HG03139 (cell line): Measurements from ENCODE around the gene UQCR11.

Experiments used
- ATAC-seq: cut with Tn5 transposase; IDR thresholded peaks from one replicate; pipeline ENCODE4 v1.9.1; 2021; ENCODE audit not compliant: unreplicated experiment

The UQCR11 gene

DNA sequence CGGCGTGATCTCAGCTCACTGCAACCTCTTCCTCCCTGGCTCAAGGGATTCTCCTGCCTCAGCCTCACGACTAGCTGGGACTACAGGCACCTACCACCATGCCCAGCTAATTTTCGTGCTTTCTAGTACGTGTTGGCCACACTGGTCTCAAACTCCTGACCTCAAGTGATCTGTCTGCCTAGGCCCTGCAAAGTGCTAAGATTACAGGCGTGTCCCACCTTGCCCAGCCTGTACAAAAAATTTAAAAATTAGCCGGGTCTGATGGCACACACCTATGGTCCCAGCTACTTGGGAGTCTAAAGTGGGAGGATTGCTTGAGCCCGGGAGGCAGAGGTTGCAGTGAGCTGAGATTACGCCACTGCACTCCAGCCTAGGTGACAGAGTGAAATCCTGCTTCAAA, 32.5 kb downstream of the UQCR11 start:
- no peak for ATAC-seq

DNA sequence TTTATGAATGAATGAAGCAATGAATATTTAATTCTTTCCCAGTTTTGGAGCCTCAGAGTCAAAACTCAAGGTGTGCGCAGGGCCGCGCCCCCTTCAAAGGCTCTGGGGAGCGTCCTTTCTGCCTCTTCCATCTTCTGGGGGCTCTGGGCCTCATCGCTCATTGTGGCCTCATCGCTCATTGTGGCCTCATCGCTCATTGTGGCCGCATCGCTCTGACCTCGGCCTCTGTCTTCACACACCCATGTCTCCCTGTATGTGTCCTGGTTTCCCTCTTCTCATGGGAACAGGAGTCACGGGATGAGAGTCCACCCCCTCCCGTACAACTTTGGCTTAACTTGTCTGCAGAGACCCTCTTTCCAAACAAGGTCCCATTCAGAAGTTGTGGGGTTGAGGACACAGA, 33.9 kb downstream of the UQCR11 start:
- no peak for ATAC-seq

DNA sequence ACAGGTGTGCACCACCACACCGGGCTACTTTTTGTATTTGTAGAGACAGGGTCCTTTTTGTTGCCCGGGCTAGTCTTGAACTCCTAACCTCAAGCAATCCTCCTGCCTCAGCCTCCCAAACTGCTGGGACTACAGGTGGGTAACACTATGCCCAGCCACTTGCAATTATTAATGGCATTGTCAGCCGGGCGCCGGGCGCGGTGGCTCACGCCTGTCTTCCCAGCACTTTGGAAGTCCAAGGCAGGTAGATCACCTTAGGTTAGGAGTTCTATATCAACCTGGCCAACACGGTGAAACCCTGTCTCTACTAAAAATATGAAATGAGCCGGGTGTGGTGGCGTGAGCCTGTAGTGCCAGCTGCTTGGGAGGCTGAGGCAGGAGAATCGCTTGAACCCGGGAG, 34.4 kb downstream of the UQCR11 start:
- no peak for ATAC-seq

DNA sequence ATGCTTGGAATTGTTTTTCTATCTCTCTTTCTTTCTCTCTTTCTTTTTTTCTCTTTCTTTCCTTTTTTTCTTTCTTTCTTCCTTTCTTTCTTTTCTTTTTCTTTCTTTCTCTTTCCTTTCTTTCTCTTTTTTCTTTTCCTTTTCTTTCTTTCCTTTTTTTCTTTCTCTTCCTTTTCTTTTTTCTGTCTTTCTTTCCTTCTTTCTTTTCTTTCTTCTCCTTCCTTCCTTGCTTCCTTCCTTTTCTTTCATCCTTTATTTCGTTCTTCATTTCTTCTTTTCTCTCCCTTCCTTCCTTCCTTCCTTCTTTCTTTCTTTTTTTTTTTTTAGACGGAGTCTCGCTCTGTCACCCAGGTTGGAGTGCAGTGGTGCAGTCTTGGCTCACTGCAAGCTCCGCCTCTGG, 35.3 kb downstream of the UQCR11 start:
- no peak for ATAC-seq

DNA sequence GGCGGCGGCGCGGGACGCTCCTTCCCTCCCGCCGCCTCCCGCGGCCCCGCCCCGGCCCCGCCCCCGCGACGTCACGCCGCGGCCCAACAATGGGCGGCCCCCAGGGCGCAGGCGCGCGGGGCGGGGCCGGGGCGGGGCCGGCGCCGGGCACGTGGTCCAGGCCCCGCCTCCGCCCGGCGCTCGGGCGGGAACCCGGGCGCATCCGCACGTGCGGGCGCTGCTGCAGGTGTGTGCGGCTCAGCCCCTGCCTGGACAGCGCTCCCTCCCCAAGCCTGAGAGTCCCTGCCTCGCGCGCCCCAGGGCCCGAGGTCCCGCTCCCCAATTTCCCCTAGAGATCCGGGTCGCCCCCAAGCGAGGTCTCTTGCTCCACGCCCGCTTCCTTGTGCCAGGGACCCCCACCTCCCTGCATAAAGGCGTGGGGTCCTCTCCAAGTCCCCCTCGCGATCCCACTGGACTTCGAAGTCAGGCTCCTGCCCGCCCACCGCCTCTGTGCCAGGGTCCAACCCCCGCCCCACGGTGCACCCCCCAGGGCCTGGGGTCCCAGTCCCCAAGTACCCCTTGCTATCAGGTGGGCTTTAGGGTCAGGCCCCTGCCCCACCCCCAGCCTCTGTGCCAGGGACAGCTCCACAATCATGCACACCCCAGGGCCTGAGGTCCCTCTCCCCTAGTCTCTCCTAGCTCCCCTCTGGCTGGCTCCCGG, 36.8 kb downstream of the UQCR11 start, which contains the start of gene MEX3D:
TSS of gene MEX3D (minus strand) at position 6 of the 700 bp plus-strand sequence. CDS start 267 bp downstream, outside the sequence.
- no peak for ATAC-seq

DNA sequence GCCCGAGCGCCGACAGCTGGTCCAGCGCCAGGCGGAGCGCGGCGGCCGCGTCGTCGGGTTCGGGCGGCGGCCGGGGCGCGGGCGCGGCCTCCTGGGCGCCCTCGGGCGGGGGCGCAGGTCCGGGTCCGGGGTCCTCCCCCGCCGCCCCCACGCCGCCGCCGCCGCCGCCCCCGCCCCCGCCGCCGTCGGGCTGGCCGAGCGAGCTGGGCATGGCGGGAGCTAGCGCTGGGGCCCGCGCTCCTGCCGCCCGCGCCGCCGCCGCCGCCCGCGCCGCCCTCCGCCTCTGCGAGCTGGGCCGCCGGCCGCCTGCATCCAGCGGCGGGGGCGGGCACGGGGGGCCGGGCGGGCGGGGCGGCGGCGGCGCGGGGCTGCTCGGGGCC, 37.4 kb downstream of the UQCR11 start:
- no peak for ATAC-seq

DNA sequence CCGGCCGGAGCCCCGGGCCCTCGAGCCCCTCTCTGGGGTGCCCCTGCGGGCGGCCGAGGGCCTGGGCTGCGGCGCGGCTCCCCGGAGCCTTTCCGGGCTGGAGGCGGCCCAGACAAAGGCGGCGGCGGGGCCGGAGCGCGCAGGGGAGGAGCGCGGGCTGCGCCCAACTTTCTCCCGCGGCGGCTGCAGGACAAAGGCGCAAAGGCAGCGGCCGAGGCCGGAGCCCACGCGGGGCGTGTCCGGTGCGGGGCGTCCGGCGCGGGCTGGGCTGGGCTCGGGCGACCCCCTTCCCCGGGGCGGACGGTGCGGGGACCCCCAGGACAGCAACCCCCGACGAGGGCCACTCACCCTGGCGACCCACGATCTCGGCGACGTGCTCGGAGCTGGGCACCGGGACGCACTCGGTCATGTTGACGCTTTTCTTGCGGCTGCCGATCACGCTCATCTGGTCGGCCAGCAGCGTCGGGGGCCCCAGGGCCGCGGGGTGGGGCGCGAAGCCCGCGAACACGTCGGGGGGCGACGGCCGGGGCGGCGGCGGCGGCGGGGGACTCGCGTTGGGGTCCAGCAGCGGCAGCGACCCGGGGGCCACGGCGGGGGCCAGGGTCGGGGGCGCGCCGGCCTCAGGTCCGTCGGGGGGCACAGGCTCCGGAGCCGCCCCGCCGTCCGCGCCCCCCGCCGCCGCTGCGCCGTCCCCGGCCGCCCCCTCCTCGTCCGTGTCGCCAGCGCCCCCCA, 38.0 kb downstream of the UQCR11 start:
- no peak for ATAC-seq

DNA sequence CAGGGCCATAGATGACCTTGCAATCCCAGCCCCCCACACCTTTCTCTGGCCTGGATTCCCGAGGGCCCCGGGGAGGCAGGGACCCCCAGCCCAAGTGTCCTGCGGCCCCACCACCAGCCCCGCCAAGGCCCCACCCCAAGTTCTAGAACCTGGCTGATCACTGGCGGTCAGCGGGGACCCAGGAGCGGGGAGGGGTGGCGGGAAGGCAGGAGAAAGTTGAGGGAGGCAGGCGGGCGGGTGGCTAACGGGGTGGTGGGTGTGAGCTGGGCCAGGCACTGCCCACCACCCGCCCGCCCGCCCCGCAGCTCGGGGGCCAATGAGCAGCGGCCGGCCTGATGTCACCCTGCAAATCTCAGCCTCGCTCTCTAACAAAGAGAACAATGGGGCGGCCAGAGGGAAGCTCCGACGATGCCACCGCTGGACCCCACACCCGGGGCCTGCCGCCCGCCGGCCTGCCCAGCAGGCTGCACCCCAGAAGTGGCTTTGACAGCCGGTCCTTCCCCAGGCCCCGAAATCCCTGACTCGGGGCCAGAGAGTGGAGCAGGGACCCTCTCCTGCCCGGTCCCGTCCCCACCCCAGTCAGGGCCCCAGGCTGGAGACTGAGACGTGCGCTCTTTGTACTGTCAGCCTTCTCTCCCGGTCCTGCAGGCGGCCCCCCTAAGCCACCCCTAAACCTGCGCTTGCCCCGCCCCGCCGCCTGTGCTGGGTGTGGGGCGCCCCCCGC, 38.7 kb downstream of the UQCR11 start:
- no peak for ATAC-seq

DNA sequence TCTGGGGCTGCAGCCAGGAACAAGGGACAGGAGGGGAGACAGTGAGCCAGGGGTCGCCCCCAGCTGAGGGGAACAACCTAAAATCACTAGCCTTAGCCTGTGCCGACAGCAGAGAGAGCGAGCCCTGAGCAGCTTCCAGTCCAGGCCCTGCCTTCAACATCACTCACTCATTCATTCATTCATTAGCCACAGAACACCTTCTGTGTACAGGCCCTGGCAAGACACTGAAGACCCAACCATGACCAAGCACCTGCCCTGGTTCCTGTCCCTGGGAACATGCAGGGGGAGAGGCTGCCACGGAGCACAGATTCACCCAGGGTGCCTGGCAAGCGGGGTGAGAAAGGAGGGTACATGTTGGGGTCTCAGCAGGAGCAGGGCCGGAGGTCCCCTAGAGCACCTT, 42.0 kb downstream of the UQCR11 start:
- no peak for ATAC-seq

DNA sequence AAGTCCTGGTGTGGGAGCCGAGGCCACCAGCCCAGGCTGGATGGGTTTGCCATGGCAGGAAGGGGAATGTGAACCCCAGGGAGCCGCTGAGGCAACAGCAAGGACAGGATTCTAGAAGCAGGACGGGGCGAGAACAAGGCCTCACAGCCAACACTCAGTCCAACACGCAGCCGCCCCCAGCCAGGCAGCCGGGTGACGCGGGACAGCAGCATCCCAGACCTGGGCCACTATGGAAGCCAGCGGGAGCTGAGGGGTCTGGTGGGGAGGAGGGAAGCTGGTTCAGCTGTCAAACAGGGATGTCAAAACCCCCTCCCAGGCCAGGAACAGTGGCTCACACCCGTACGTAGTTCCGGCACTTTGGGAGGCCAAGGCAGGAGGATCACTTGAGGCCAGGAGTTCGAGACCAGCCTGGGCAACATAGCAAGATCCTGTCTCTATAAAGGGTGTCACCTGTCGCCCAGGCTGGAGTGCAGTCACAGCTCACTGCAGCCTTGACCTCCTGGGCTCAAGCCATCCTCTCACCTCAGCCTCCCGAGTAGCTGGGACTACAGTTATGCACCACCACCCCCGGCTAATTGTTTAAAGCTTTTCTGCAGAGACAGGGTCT, 43.9 kb downstream of the UQCR11 start:
- ATAC-seq: no peak

DNA sequence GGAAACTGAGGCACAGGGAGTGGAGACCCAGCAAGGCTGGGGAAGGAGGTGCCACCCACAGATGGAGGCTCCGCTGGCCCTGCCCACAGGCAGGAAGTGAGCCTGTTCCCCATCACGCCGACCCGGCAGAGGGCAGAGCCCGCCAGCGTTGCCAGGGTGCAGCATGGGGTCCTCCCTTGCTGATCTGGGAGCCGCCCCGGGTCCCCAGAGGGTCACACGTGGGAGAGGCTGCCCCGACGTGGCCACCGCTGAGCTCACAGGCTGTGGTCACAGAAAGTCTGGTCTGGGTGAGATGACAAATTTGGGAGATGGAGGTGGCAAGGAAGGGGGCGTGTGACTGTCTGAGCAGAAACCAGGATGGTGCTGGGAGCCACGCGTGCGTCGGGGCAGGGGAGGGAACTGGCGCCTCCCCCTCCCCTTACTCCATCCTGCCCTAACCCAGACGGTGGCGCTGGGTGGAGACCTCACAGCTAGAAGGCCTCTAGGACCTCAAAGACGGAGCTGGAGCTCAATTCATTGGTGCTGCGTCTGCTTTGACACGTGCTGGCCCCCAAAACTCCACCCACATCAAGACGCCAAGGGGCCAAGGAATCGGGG, 44.9 kb downstream of the UQCR11 start:
- ATAC-seq: no peak

DNA sequence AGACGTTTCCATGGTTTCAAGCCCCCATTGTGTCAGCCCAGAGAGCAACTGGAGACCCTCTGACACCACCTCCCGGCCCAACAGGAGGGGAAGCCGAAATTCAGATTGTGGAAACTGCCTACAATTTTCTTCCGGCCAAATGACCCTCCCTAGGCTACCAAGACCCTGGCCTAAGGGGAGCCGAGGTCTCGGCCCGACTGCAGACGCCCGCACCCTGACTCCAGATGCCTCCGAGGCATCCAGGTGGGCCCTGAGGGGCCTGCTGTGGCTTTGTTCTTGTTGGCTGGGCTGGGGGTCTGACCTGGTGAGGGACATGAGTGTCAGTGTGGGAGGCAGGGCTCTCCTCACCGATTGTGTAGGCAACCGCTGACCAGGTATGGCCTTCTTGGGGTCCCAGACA, 46.7 kb downstream of the UQCR11 start:
- no peak for ATAC-seq

DNA sequence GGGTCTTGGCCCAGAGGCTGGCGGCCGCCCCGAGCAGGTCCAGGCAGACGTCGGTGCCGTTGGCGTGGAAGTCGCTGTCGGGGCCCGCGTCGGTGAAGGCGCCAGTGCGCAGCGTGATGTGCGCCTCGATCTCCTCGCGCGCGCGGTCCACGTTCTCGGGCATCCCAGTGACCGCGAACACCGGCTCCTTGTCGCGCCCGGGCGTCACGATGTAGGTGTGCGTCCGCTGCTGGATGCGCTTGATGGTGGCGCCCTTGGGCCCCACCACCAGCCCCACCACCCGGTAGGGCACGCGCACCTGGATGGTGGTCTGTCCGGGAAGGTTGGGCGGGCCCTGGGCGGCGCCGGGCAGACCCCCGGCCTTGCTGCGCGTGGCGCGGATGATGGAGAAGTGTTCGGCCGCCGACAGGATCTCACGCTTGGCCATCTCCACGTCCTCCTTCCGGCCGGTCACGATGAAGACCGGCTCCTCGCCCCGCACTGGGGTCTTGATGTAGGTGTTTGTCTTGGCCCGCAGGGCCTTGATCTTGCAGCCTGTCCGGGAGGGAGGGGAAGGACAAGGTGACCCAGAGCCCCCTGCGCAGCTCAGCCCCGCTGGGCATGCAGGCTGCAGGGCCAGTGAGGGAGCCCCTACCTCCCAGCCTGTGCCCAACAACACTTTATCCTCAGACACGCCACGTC, 48.7 kb downstream of the UQCR11 start:
- ATAC-seq: no peak

DNA sequence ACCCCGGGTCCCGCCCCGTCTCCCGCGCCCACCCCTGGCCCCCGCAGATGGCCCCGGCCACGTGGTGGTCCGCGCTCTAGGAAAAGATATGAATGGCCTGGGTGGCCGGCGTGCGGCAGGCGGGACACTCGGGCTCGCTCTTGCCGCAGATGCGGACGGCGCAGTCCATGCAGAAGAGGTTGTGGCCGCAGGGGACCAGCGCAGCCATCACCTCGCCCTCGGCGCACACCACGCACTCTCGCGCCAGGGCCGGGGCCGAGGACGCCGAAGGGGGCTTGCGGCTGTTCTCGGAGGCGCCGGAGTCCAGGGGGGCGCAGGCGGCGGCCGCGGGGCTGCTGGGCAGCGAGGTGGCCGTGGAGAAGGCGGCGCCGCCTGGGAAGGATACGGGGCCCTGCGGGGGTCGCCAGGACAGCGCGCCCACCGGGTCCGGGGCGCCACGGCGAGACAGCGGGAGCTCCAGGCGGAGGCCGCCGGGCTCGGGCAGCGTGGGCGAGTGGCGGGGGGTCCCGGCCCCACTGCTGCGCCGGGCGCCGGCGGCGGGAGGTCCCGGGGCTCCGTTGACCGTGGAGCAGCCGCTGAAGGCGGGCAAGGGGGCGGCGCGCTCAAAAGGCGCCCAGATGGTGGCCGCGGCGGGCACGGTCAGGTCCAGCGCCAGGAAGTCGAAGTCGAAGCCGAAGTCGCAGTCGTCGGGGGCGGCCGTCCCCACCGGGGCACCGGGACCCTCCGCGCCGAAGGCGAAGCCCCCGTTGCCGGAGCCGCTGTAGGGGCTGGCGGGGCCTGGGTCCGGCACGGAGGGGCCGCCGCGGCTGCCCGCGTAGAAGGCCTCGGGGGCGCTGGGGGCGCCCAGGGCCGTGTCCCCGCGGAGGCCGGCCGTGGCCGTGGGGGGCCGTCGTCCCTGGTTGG, 49.5 kb downstream of the UQCR11 start:
- ATAC-seq: no peak

DNA sequence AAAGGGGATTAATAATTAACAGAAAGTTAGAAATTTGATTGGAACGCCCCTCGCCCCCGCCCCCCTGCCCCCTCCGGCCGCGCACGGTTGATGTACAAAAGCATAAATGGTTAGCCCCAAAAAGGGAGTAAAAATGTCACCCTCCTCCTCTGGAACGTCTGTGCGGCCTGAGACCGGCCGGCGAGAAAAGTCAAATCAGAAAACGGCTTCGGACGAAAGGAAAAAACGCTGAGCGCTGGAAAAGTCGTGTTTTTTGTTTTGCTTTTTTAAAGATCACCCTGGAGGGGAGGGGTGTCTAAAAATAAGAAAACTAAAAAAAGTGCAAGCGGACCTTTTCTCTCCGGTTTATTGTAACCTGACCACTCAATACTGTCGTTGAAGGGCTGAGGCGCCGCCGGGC, 50.3 kb downstream of the UQCR11 start:
- no peak for ATAC-seq

DNA sequence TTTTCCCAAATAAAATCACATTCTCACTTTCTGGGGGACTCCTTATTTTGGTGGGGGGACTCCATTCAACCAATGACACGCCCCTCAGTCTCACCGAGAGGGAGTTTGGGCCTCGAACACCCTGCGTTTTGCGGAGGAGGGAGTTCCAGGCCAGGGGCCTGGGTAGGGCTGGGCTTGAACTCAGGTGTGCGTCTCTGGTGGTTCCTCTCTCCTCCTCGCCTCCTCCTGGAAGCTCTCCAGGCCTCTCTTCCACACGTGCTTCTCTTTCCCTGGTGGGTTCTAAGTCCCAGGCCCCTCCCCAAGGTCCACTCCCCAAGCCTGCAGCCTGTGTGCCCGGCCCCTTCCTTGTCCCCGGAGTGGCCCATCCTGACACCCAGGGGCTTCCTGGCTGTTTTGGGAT, 51.8 kb downstream of the UQCR11 start:
- no peak for ATAC-seq

DNA sequence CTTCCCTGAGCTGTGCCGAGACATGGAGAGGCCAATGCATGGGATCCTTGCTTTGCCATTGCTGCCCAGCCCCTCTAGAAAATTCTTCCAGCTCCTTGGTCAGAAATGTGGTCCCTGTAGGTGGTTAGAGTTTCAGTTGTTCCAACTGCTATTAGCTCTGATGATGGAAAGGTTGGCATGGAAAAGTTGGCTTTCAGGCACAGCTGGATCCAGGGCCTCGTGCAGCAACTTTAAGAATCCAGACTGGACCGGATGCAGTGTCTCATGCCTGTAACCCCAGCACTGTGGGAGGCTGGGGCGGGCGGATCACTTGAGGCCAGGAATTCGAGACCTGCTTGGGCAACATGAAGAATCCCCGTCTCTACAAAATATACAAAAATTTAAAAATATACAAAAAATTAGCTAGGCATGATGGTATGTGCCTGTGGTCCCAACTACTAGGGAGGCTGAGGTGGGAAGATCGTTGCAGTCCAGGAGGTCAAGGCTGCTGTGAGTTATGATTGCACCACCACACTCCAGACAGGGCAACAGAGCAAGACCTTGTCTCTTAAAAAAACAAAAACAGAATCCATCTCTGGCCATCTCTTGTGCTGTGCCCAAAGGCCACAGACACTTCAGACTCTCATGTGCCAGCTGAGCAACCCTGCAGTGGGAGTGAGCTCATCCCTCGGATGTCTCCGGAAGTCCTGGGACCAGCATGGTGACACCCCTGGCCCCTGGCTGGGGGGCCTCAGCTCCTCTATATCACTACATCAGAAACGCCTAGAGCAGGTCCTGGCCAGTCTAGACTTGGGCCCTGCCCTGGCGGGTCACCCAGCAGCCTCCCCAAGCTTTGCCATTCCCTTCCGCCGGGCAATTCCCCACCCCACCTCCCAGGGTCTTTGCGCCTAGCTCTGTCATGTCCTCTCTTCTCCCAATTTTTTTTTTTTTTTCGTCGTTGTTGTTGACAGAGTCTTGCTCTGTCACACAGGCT, 53.9 kb downstream of the UQCR11 start:
- ATAC-seq: no peak

DNA sequence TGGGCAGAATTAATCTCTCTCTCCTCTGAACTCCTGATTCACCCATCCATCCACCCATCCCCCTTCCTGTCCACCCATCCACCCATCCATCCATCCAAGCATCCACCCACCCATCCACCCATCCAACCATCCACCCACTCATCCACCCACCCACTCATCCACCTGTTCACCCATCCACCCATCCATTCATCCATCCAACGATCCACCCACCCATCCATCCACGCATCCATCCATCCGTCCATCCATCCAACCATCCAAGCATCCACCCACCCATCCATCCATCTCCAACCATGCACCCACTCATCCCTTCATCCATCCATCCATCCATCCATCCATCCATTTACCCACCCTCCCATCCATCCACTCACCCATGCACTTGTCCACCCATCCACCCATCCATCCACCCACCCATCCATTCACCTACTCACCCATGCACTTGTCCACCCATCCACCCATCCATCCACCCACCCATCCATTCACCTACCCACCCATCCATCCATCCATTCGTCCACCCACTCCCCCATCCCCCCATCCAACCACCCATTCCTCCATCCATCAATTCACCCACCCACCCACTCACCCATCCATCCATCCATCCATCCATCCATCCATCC, 55.8 kb downstream of the UQCR11 start:
- no peak for ATAC-seq
